K562 (cell line): ENCODE data around the gene DNAJC1. TPM values are rescaled to one million over a fixed set of nuclear protein-coding genes. Genes with fewer than 3 reads are reported as not detected.

Experiments
- ATAC-seq: fragments of 200-7000 bp; cut with Tn5 transposase; 3 replicates; pipeline ENCODE4 v1.9.1; 2020; ENCODE audit warnings: moderate library complexity
- BruUV-seq: library from RNA; stranded (reverse); fragments of 400-500 nt; replicated peaks from 2 replicates; lab custom pipeline; 2021; lab: Mats Ljungman, UMichigan
- CTCF ChIA-PET: fragments of 300-600 bp; formaldehyde crosslinking; extraction: SDS; loops from one replicate; lab custom pipeline; 2021; ENCODE audit warnings: low intra/inter-chr PET ratio; lab: Yijun Ruan, JAX
- POLR2A ChIA-PET: fragments of 300-600, 350-650 bp; sonication (Branson Sonifier 250); formaldehyde crosslinking; extraction: SDS; loops from one replicate; lab custom pipeline; 2021; ENCODE audit warnings: antibody characterized with exemption, inconsistent platforms; lab: Yijun Ruan, JAX
- DNase-seq, 4 experiments: peaks; one replicate each; pipeline versions ENCODE4 v3.0.0 to v3.0.0-alpha.2; 2011 to 2018; ENCODE audit warnings: low spot score in 3 of 4, mixed read lengths in 3 of 4; ENCODE audit errors: extremely low read depth in 1 of 4
- FAIRE-seq: peaks from 2 replicates; lab custom pipeline; 2011; peaks lifted over from hg19 to GRCh38; lab: Jason Lieb, UNC
- H2AFZ ChIP-seq: 2 replicates; pipeline ENCODE4 v1.6.0; 2011; ENCODE audit warnings: low read depth, low read length, control low read depth, inconsistent platforms
- H3K27ac ChIP-seq: fragments of 200-600 bp; 3 replicates; pipeline ENCODE4 v1.8.0; 2011; ENCODE audit warnings: low read depth, mild to moderate bottlenecking, control low read depth, inconsistent platforms, low read length, moderate library complexity, mixed read lengths; ENCODE audit errors: extremely low read depth
- H3K27me3 ChIP-seq, 2 experiments: fragments of 300-600 bp in 1 of 2; 2 replicates in 1 of 2; 3 replicates in 1 of 2; pipeline versions ENCODE4 v1.6.0 to v1.8.0; 2011; ENCODE audit warnings: inconsistent platforms in 2 of 2, low read length in 2 of 2, mild to moderate bottlenecking in 1 of 2, mixed read lengths in 1 of 2, moderate library complexity in 1 of 2; ENCODE audit not compliant: control insufficient read depth in 2 of 2, insufficient read depth in 2 of 2
- H3K36me3 ChIP-seq: fragments of 300-600 bp; 3 replicates; pipeline ENCODE4 v1.8.0; 2011; ENCODE audit warnings: mild to moderate bottlenecking, low read length, inconsistent platforms; ENCODE audit not compliant: control insufficient read depth, insufficient read depth
- H3K4me1 ChIP-seq, 2 experiments: fragments of 200-600 bp in 1 of 2; replicated peaks in 1 of 2; 2 replicates in 1 of 2; 3 replicates in 1 of 2; pipeline versions ENCODE4 v1.5.1 to v1.8.0; 2011; ENCODE audit warnings: inconsistent platforms in 2 of 2, low read length in 2 of 2, mild to moderate bottlenecking in 1 of 2, mixed read lengths in 1 of 2, moderate library complexity in 1 of 2; ENCODE audit not compliant: control insufficient read depth in 2 of 2, insufficient read depth in 2 of 2
- H3K4me2 ChIP-seq: 2 replicates; pipeline ENCODE4 v1.6.1; 2011; ENCODE audit warnings: low read length, control low read depth, inconsistent platforms, mixed read lengths; ENCODE audit not compliant: insufficient read depth
- H3K4me3 ChIP-seq: fragments of 200-600 bp; sonication (generic), shearing (Covaris generic); 2 replicates; pipeline ENCODE4 v1.5.1; 2016; ENCODE audit warnings: control low read depth, inconsistent platforms
- H3K79me2 ChIP-seq: fragments of 200-600 bp; 3 replicates; pipeline ENCODE4 v1.8.0; 2011; ENCODE audit warnings: low read length, inconsistent platforms; ENCODE audit not compliant: control insufficient read depth, insufficient read depth
- H3K9ac ChIP-seq, 2 experiments: 2 replicates each; pipeline versions ENCODE4 v1.6.0 to v1.6.1; 2011; ENCODE audit warnings: low read depth in 2 of 2, low read length in 2 of 2, control low read depth in 1 of 2, inconsistent platforms in 1 of 2, mild to moderate bottlenecking in 1 of 2, mixed read lengths in 1 of 2; ENCODE audit not compliant: insufficient read depth in 1 of 2
- H3K9me1 ChIP-seq: one replicate; pipeline ENCODE4 v1.6.0; 2011; ENCODE audit warnings: inconsistent platforms, mild to moderate bottlenecking, low read length, moderate library complexity; ENCODE audit not compliant: control insufficient read depth, insufficient read depth
- H3K9me3 ChIP-seq: replicated peaks from 2 replicates; pipeline ENCODE4 v1.5.1; 2011; ENCODE audit warnings: low read depth, low read length, inconsistent platforms; ENCODE audit not compliant: control insufficient read depth, insufficient read depth
- H4K20me1 ChIP-seq: replicated peaks from 2 replicates; pipeline ENCODE4 v1.6.1; 2011; ENCODE audit warnings: low read length, inconsistent platforms, mixed read lengths; ENCODE audit not compliant: control insufficient read depth, insufficient read depth
- C11orf30 ChIP-seq: fragments of 450-650 bp; IDR thresholded peaks from 2 replicates; pipeline ENCODE4 v1.6.1; 2016; ENCODE audit warnings: low read depth, mild to moderate bottlenecking
- CHD4 ChIP-seq: fragments of 200-600 bp; sonication (generic); IDR thresholded peaks from 3 replicates; pipeline ENCODE4 v1.6.1; 2012; ENCODE audit warnings: low read depth, mild to moderate bottlenecking, mixed read lengths, low read length, inconsistent platforms; ENCODE audit not compliant: insufficient read depth, insufficient replicate concordance, poor library complexity, severe bottlenecking
- MAFK ChIP-seq: IDR thresholded peaks from 2 replicates; pipeline ENCODE4 v1.6.1; 2011; ENCODE audit warnings: low read length, improper control_type of control experiment
- ZNF316 ChIP-seq: fragments of 450-650 bp; IDR thresholded peaks from 2 replicates; pipeline ENCODE4 v1.6.1; 2016
- ZNF561 ChIP-seq: fragments of 450-650 bp; formaldehyde crosslinking; conservative IDR thresholded peaks from 2 replicates; pipeline ENCODE4 v1.4.0; 2020; ENCODE audit warnings: mild to moderate bottlenecking, moderate library complexity
- WGBS: fragments of 100-300 bp; shearing (Covaris generic); methylation state at CpG from one replicate; pipeline ENCODE4 v1.1.6; 2016; ENCODE audit warnings: low coverage, mixed read lengths; ENCODE audit not compliant: insufficient coverage; ENCODE audit errors: missing lambda C conversion rate; 5-methylcytosine and 5-hydroxymethylcytosine counted together
- in situ Hi-C: fragments of 300-500 bp; cut with MboI; formaldehyde crosslinking; loops from 4 replicates; pipeline ENCODE4 v1.15.0; 2018; ENCODE audit warnings: inconsistent platforms, mixed read lengths
- intact Hi-C: fragments of 100-400 bp; cut with micrococcal nuclease; formaldehyde crosslinking; loops from 2 replicates; pipeline ENCODE4 v1.14.2; 2022
- polyA plus RNA-seq, 8 experiments: library from polyadenylated mRNA; depleted of rRNA in 4 of 8; stranded (reverse) in 5 of 8; unstranded in 3 of 8; fragments of >200 nt; fragmentation: Nextera tagmentation in 2 of 8; fragmentation: Illumina TruSeq in 1 of 8; extraction: Ambion mirVana in 2 of 8; extraction: Trizol in 1 of 8; gene quantifications; 2 replicates each; pipeline versions ENCODE4 v1.2.1 to v1.2.3, GENCODE V29; 2011 to 2014; ENCODE audit warnings: inconsistent platforms in 1 of 8, missing spikeins in 1 of 8
- total RNA-seq, 7 experiments: library from RNA; depleted of rRNA in 6 of 7; stranded (reverse); fragments of >200 nt in 6 of 7; fragmentation: Illumina TruSeq in 2 of 7; extraction: Trizol in 2 of 7; gene quantifications; 2 replicates each; pipeline versions ENCODE4 v1.2.1 to v1.2.3, GENCODE V29; 2011 to 2021; ENCODE audit warnings: low replicate concordance in 1 of 7

The DNAJC1 gene
- total and polyA plus RNA-seq, 9 of the 15 experiments (the other 6 are each of a cell fraction or from before 2014, with no cell fraction given): 5.4 to 77.6 (median 40.3) TPM

DNA sequence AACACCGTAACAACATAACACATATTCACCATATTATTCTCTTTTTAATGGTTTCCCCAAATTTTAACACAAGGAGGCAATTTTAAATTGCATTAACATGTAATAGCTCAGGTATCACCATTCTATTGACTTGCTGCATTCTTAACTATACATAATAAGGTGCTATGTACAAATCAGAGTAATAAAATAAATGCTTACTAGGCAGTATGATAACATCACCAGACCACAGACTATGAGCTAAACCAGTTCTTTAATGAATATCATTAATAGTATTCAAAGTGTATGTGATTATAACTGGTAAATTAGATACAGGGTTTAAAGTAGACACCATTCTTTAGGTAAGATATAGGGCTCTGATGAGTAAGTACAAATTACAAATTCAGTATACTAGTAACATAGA, 226.6 kb downstream of the DNAJC1 start:
- peak; percentile 80 for TF ChIP-seq ZNF316
- peak; percentile 35; the same call in 1 of the 2 replicates for TF ChIP-seq MAFK
- peak; percentile 64 for TF ChIP-seq C11orf30
- TF ChIP-seq CHD4: no peak
- TF ChIP-seq, all 486 proteins: peak for 3
- Histone ChIP-seq H4K20me1 (no peaks in the 10 kb centered on the region), H3K27ac (no peak overlapping the region), H3K36me3 (no peaks in the 10 kb centered on the region), H2AFZ (no peak overlapping the region), H3K9me1 (no peaks in the 10 kb centered on the region), H3K4me1 (no peaks in the 10 kb centered on the region), H3K4me3 (no peak overlapping the region), H3K9ac (no peak overlapping the region), H3K4me2 (no peak overlapping the region), H3K9me3 (no peaks in the 10 kb centered on the region; the same call in 1 of the 2 replicates), H3K79me2 (no peaks in the 10 kb centered on the region; the same call in 2 of the 3 replicates), H3K27me3 (no peaks in the 10 kb centered on the region)
- in situ Hi-C loops: no loop called here
- FAIRE-seq (no peak), ATAC-seq (no peak), DNase-seq (no peak)
- 90% methylated on average over 1 of the region's 1 CpG for WGBS
- ChIA-PET CTCF (no interaction called here), POLR2A (no interaction called here)
- BruUV-seq: no TSS peak
- intact Hi-C loops: no loop called here

DNA sequence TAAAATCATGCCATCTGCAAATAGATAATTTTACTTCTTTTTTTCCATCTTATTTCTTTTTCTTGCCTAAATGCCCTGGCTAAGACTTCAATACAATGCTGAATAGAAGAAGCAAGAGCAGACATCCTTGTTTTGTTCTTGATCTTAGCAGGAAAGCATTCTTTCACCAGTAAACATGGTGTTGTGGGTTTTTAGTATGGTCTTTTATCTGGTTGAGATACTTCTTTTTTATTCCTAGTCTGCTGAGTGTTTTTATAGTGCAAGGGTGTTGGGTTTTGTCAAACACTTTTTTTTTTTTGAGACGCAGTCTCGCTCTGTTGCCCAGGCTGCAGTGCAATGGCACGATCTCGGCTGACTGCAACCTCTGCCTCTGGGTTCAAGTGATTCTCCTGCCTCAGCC, 232.3 kb downstream of the DNAJC1 start:
- no peaks in the 10 kb centered on the region for H3K4me1 ChIP-seq
- no peak overlapping the region for H2AFZ ChIP-seq
- no peak for FAIRE-seq
- no peaks in the 10 kb centered on the region for H3K79me2 ChIP-seq
- TF ChIP-seq ZNF561: no peak
- no peaks in the 10 kb centered on the region for H3K9me1 ChIP-seq
- H3K27me3 ChIP-seq: no peaks in the 10 kb centered on the region
- no peak overlapping the region for H3K4me2 ChIP-seq
- WGBS: 95% methylated on average over 4 of the region's 4 CpGs
- no peak overlapping the region for H3K4me3 ChIP-seq
- H4K20me1 ChIP-seq: no peaks in the 10 kb centered on the region
- in situ Hi-C loops (no loop called here), intact Hi-C loops (no loop called here)
- no peaks in the 10 kb centered on the region for H3K36me3 ChIP-seq
- H3K9ac ChIP-seq: no peak overlapping the region
- H3K27ac ChIP-seq: no peak overlapping the region
- CTCF ChIA-PET: no interaction called here
- ATAC-seq: no peak
- DNase-seq: no peak
- BruUV-seq: no TSS peak
- H3K9me3 ChIP-seq: no peaks in the 10 kb centered on the region; the same call in 1 of the 2 replicates
- POLR2A ChIA-PET: interaction anchor here (0.7 kb wide), 1 partner anchor 11 kb away, joined by 3 read pairs; no protein-coding TSS in a partner anchor
